ENCODE measurements around the gene SEMA3B.

SEMA3B gene

DNA sequence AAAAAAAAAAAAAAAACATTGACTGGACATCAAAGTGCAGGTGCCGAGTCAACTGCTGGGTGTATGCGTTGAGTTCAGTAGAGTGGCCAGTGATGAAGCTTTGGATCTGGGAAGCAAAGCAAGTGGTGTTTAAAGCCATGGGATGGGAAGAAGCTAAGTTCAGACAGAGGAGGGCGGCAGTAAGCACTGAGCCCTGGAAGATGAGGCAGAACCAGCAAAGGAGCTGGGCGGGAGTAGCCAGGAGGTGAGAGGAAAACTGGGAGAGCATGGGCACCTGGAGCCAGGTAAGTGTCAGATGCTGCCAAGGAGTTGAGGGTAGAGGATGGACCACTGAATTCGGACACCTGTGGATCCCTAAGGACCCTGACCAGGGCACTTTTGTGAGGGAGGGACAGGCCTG is 44.3 kb upstream of the SEMA3B start:
- no peak overlapping the region for H3K4me3 ChIP-seq (ENCODE audit: low read depth, low read length)
- TF ChIP-seq CTCF (IDR thresholded peaks at IDR 0.05; ENCODE audit: borderline replicate concordance, insufficient read depth, low read depth, low read length), result no peak

DNA sequence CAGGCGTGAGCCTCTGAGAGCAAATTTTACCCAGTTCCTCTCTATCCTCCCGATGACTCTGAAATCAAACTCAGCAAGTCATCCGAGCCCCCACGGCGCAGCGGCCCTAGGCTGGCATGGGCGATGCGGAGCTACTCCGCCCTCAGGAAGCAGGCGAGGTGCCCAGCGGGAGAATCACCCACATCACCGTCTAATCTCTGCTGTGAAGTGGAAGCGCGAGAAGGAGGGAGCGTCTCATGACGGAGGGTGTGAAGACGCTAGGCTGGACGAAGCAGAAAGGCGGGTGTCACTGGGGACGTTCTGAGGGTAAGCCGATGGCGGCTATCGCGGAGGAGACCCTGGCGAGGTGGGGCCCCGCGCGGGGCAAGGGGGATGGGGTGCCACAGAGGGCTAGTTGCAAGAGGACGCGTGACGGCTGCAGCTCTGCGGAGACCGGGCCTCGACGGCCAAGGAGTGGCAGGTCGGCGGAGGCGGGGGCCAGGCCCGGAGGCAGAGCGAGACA is 42.0 kb upstream of the SEMA3B start:
- H3K4me3 ChIP-seq (ENCODE audit: low read depth, low read length), result peak overlapping the region; percentile 64
- no peak for TF ChIP-seq CTCF (IDR thresholded peaks at IDR 0.05; ENCODE audit: borderline replicate concordance, insufficient read depth, low read depth, low read length)

GRCh38 chr3:50227390-50228183 is 41.4 kb upstream of the SEMA3B start:
- peak overlapping the region; percentile 64 for H3K4me3 ChIP-seq (ENCODE audit: low read depth, low read length)
- peak; percentile 90 for TF ChIP-seq CTCF (IDR thresholded peaks at IDR 0.05; ENCODE audit: borderline replicate concordance, insufficient read depth, low read depth, low read length)

DNA sequence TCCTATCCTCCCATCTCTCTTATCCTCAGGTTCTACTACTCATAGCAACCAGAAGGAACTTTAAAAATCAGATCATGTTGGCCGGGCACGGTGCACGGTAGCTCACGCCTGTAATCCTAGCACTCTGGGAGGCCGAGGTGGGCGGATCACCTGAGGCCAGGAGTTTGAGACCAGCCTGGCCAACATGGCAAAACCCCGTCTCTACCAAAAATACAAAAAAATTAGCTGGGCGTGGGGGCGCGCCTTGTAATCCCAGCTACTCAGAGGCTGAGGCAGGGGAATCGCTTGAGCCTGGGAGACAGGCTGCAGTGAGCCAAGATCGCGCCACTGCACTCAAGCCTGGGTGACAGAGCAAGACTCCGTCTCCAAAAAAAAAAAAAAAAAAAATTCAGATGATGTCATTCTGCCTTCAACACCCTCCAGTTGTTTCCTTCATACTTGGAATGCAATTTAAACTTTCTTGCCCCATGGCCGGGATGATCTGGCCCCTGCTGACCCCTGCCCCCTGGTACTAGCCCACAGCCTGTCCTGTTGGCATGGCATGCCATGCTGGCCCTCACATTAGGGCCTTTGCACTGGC is 40.7 kb upstream of the SEMA3B start:
- peak overlapping the region; percentile 55 for H3K4me3 ChIP-seq (ENCODE audit: low read depth, low read length)

DNA sequence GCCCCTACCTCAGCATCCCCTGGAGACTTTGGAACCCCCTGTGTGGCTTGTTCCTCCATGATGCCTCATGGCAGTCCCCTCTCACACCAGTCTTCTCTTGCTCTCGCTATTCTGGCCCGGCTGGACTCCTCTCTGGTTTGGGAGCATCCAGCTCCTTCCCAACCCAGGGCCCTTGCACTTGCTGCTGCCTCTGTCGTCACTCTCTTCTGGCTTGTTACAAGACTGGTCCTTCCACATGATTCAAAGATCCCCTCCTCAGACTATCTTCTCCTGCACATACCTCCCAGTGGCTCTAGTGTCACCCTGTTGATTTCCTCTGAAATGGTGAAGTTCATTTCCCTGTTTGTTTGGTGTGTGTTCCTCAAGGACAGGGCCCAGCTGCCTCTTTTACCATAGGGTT is 39.5 kb upstream of the SEMA3B start:
- TF ChIP-seq CTCF (IDR thresholded peaks at IDR 0.05; ENCODE audit: borderline replicate concordance, insufficient read depth, low read depth, low read length), result no peak
- no peak overlapping the region for H3K4me3 ChIP-seq (ENCODE audit: low read depth, low read length)

DNA sequence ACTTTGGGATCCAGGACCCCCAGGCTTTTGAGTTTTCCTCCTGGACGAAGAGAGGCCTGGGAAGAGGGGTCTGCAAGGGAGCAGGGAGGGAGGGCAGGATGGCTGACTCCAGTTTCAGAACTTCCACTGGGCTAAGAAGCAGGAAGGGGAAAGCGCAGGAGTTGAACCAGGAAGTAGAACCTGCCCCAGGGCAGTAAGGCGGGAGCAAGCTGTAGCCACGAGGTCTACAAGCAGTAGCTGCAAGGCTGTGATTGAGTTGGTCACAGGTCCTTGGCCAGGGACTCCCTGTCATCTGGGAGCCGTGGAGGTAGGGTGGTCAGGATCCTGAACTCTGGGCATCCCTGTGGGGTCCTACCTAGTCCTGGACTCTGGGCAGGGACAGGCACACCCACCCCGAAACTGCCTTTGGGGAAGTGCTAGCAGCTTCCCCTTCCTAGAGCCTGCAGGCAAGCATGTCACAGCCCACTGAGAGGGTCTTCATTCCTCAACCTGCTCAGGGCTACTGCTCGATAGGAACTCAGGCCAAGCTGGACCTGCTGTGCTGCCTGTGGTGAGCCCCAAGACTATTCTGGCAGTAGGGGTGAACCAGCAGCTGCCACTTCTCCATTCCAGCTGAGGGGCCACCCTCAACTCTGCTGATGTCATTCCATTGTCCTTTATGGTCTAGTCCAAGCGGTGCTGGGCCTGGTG is 38.7 kb upstream of the SEMA3B start:
- H3K4me3 ChIP-seq (ENCODE audit: low read depth, low read length), result no peak overlapping the region
- TF ChIP-seq CTCF (IDR thresholded peaks at IDR 0.05; ENCODE audit: borderline replicate concordance, insufficient read depth, low read depth, low read length), result no peak

- H3K4me3 ChIP-seq (ENCODE audit: low read depth, low read length), result no peak overlapping the region
- TF ChIP-seq CTCF (IDR thresholded peaks at IDR 0.05; ENCODE audit: borderline replicate concordance, insufficient read depth, low read depth, low read length), result no peak
Measured at GRCh38 chr3:50230794-50231125, 38.2 kb upstream of the SEMA3B start.

Data from GM12875 (cell line).